Stomach smooth muscle (tissue), 2 donors: Measurements from ENCODE around the gene KL.

ENCODE experiments used
- H3K27ac ChIP-seq: one replicate; pipeline ENCODE4 v1.7.0; 2013; ENCODE audit warnings: mild to moderate bottlenecking, low read length, inconsistent platforms
- H3K27me3 ChIP-seq, 2 donors: one replicate each; pipeline ENCODE4 v1.7.0; 2013; ENCODE audit warnings: low read length in 2 of 2; ENCODE audit not compliant: insufficient read depth in 2 of 2, control insufficient read depth in 1 of 2
- H3K36me3 ChIP-seq, 2 donors: one replicate each; pipeline ENCODE4 v1.7.0; 2013; ENCODE audit warnings: low read length in 2 of 2; ENCODE audit not compliant: control insufficient read depth in 2 of 2, insufficient read depth in 2 of 2
- H3K4me1 ChIP-seq: one replicate; pipeline ENCODE4 v1.7.0; 2013; ENCODE audit warnings: low read length; ENCODE audit not compliant: control insufficient read depth, insufficient read depth
- H3K4me3 ChIP-seq, 2 donors: one replicate each; pipeline ENCODE4 v1.7.0; 2013; ENCODE audit warnings: low read length in 2 of 2
- H3K9ac ChIP-seq, 2 donors: one replicate each; pipeline ENCODE4 v1.7.0; 2013; ENCODE audit warnings: low read length in 2 of 2, mild to moderate bottlenecking in 1 of 2
- H3K9me3 ChIP-seq, 2 donors: one replicate each; pipeline ENCODE4 v1.7.0; 2013; ENCODE audit warnings: low read length in 2 of 2; ENCODE audit not compliant: control insufficient read depth in 2 of 2
- donor health status: healthy.
- donor health status: Pancreatic carcinoma.

KL gene

DNA sequence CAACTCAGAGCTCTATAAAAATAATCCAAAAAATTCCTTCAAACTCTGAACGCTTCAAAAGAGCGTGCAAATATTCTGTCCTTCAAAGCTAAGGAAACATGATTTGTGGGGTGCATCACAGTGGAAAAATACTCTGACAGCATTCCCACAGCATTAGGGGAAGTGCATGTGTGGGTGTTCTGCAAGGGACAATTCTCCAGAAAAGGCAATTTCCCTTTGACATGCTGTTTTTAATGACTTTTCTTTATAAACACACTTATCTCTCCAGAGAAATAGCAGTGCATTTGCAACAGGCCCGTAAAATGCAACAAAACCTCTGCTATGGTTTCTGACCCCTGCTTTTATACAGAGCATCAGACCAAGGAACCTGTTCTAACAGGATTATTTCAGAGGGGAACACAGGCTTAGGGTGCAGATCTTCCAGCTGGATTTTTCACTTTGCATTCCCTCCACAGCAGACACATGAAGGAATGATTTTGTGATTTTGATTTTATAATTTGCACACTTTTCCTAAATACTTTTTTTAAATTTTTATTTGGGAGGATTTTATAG lies 42.6 kb downstream of the KL start:
- Histone ChIP-seq H3K4me1 (no peaks in the 10 kb centered on the region), H3K36me3 (peaks cover 0 to 6% of the 10 kb centered on the region in 2 donors), H3K9me3 (no peaks in the 10 kb centered on the region), H3K4me3 (no peak overlapping the region), H3K9ac (no peak overlapping the region), H3K27ac (no peak overlapping the region), H3K27me3 (no peaks in the 10 kb centered on the region)

GRCh38 chr13:33060815-33061214 lies 44.6 kb downstream of the KL start:
- Histone ChIP-seq H3K4me3 (no peak overlapping the region), H3K27ac (no peak overlapping the region), H3K9ac (no peak overlapping the region), H3K4me1 (no peaks in the 10 kb centered on the region), H3K36me3 (peaks cover 0 to 6% of the 10 kb centered on the region in 2 donors), H3K27me3 (no peaks in the 10 kb centered on the region), H3K9me3 (no peaks in the 10 kb centered on the region)

DNA sequence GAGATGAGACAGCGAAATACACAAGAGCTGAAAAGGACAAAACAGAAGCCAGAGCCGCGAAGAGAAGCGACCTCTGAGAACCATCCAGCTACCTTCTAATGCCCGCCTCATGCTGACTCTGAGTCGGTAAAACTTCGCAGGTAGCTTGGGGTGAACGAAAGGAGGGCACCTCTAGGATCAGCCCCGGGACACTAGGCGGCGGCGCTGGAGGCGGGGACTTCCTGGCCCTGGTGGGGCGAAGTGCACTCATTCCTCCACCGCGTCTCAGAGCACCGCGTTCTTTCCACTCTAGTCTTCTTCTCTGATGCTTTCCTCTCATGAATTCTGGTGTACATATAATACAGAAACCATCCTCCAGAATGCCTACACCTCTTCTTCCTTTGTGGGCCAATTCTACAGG lies 50.1 kb downstream of the KL start:
- Histone ChIP-seq H3K4me3 (no peak overlapping the region), H3K4me1 (no peaks in the 10 kb centered on the region), H3K9ac (no peak overlapping the region), H3K27me3 (no peaks in the 10 kb centered on the region), H3K27ac (no peak overlapping the region), H3K36me3 (peaks cover 2 to 4% of the 10 kb centered on the region in 2 donors), H3K9me3 (no peaks in the 10 kb centered on the region)

GRCh38 chr13:33069365-33069764 lies 53.1 kb downstream of the KL start:
- no peak overlapping the region for H3K27ac ChIP-seq
- H3K9ac ChIP-seq, result no peak overlapping the region
- H3K4me1 ChIP-seq, result no peaks in the 10 kb centered on the region
- no peaks in the 10 kb centered on the region for H3K9me3 ChIP-seq
- peaks cover 0 to 2% of the 10 kb centered on the region in 2 donors for H3K36me3 ChIP-seq
- H3K4me3 ChIP-seq, result no peak overlapping the region
- no peaks in the 10 kb centered on the region for H3K27me3 ChIP-seq

GRCh38 chr13:33070713-33071112 lies 54.5 kb downstream of the KL start:
- Histone ChIP-seq H3K9ac (no peak overlapping the region), H3K9me3 (no peaks in the 10 kb centered on the region), H3K36me3 (peaks cover 0 to 2% of the 10 kb centered on the region in 2 donors), H3K27me3 (no peaks in the 10 kb centered on the region), H3K27ac (no peak overlapping the region), H3K4me3 (no peak overlapping the region), H3K4me1 (peaks cover 7% of the 10 kb centered on the region)

DNA sequence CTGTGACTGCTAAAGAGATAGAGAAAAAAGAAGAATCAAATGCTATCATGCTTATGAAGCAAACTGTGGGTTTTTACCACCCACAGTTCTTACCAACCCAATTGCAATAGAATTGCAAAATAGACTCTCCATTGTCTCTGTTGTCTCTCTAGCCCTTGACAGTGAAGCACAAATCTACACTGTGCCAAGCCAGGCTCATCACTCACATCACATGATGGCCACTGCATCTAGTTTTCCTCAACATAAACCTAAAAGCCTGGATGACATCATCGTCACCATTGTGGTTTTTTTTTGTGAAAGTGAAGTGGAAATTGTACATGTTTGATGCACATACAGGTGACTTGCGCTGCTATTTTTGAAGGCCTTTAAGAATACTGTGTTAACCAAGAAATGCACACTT lies 56.1 kb downstream of the KL start:
- H3K4me3 ChIP-seq, result no peak overlapping the region
- no peak overlapping the region for H3K27ac ChIP-seq
- no peaks in the 10 kb centered on the region for H3K36me3 ChIP-seq
- H3K27me3 ChIP-seq, result no peaks in the 10 kb centered on the region
- H3K9ac ChIP-seq, result no peak overlapping the region
- H3K4me1 ChIP-seq, result peaks cover 9% of the 10 kb centered on the region
- no peaks in the 10 kb centered on the region for H3K9me3 ChIP-seq

DNA sequence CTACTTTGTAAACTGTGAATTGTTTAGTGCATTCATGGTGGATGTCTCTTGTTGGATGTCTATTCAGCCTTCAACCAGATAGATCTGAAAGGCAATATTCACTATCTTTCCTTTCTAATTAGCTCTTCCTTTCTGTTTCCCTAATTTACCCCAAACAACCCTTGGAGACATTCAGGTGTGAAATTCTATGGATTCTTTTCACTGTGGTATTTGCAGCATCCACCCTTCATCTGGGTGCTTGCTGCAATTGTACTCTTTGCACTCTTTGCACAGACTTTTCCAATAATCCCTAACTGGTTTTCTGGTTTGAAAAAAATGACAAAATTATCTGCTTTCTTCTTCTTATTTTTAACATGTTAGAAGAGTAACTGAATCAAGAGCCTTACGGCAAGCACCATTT lies 56.5 kb downstream of the KL start:
- Histone ChIP-seq H3K36me3 (no peaks in the 10 kb centered on the region), H3K27me3 (no peaks in the 10 kb centered on the region), H3K4me1 (peaks cover 9% of the 10 kb centered on the region), H3K9ac (no peak overlapping the region), H3K9me3 (no peaks in the 10 kb centered on the region), H3K4me3 (no peak overlapping the region), H3K27ac (no peak overlapping the region)

- H3K36me3 ChIP-seq, result no peaks in the 10 kb centered on the region
- no peaks in the 10 kb centered on the region for H3K27me3 ChIP-seq
- H3K4me1 ChIP-seq, result peaks cover 9% of the 10 kb centered on the region
- no peaks in the 10 kb centered on the region for H3K9me3 ChIP-seq
- H3K9ac ChIP-seq, result no peak overlapping the region
- no peak overlapping the region for H3K27ac ChIP-seq
- no peak overlapping the region for H3K4me3 ChIP-seq
Measured at GRCh38 chr13:33073338-33073737, 57.1 kb downstream of the KL start.

DNA sequence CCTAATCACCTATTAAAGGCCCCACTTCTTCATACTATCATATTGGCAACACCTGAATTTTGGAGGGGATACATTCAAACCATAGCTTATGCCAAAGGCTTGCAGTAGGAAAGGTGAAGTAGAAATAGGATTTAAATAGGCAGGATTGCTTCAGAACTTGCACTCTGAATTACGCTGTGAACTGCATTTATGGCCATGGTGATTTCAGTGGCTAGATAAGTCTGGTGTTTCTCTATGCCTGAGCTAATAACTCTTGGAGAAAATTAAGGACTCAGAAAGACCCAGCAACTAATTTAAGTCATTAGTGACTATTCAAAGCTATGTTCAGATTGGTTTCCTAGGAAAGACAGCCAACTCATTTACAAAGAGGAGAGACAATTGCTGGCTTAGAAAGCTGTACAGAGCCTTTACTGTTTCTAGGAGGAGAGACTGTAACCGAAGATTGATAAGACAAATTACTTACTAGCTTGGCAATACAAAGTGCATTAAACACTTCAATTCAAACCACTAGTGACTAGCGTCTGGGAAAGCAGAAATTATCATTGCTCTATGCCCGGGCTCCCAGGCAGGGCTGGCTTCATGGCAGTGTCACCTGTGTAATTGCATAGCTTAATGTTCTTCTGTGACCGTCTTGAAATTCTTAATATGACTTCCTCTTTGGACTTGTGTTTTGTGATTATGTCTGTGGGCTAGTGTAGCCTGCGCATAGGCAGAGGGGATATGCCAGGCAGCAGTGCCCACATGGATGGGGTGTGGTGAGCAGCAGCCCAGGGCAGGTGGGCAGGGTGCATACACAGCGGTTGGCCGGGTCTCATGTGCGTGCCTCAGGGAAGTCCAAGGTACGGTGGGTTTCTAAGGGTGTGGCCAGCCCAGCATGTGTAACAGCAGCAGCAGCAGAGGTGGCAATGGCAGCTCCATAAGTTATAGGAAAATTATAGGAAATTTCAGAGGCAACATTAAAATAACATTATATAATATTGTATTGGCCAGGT lies 60.1 kb downstream of the KL start:
- Histone ChIP-seq H3K36me3 (no peaks in the 10 kb centered on the region), H3K27me3 (no peaks in the 10 kb centered on the region), H3K27ac (no peak overlapping the region), H3K4me1 (peaks cover 9% of the 10 kb centered on the region), H3K9ac (no peak overlapping the region), H3K4me3 (no peak overlapping the region), H3K9me3 (no peaks in the 10 kb centered on the region)

- H3K27ac ChIP-seq, result no peak overlapping the region
- no peak overlapping the region for H3K4me3 ChIP-seq
- H3K36me3 ChIP-seq, result no peaks in the 10 kb centered on the region
- no peak overlapping the region for H3K9ac ChIP-seq
- H3K9me3 ChIP-seq, result no peaks in the 10 kb centered on the region
- no peaks in the 10 kb centered on the region for H3K27me3 ChIP-seq
- H3K4me1 ChIP-seq, result peaks cover 9% of the 10 kb centered on the region
Measured at GRCh38 chr13:33078263-33078662, 62.0 kb downstream of the KL start.

GRCh38 chr13:33079960-33080359 lies 63.7 kb downstream of the KL start:
- H3K27ac ChIP-seq, result no peak overlapping the region
- H3K9ac ChIP-seq, result no peak overlapping the region
- peaks cover 9% of the 10 kb centered on the region for H3K4me1 ChIP-seq
- H3K9me3 ChIP-seq, result no peaks in the 10 kb centered on the region
- H3K27me3 ChIP-seq, result no peaks in the 10 kb centered on the region
- no peak overlapping the region for H3K4me3 ChIP-seq
- no peaks in the 10 kb centered on the region for H3K36me3 ChIP-seq
